Measurements from ENCODE around the gene NADK. TPM values are rescaled to one million over a fixed set of nuclear protein-coding genes. Genes with fewer than 3 reads are reported as not detected.

Gene NADK
- total RNA-seq, 1 experiment from 2014 or later: 124 TPM

DNA sequence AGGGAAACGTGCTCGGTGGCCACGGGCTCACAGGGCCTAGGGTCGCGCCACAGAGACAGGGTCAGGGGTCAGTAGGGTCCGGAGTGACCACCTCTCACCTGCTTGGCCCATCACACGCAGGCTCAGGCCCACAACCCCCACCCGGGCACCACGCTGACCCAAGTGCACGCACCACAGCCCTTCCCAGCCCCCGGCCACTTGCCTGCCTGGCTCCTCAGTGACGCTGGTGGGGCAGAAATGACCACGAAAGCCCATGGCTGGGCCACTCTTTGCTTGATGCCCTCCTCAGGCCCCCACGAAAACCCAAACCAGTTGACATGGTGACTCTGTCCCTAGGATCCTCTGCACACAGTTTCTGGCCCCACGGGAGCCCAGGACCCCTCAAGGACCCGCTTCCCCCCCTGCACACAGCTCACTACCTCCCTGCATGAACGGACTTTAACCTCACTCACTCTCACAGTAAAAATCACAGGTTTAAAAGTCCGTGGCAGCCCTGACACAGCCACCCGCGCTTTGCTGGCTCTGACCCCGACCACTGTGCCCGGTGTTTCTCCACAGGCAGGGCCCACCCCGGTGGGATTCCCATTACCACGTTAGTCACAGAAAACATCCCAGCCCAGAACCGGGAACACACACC lies 20.7 kb downstream of the NADK start (continued):
- TF ChIP-seq PRDM15 (CRISPR knock-in tag; IDR thresholded peaks at IDR 0.05): no peak
- no peak for TF ChIP-seq ZBTB43 (CRISPR knock-in tag; IDR thresholded peaks at IDR 0.05)
- TF ChIP-seq, protein P1, sequence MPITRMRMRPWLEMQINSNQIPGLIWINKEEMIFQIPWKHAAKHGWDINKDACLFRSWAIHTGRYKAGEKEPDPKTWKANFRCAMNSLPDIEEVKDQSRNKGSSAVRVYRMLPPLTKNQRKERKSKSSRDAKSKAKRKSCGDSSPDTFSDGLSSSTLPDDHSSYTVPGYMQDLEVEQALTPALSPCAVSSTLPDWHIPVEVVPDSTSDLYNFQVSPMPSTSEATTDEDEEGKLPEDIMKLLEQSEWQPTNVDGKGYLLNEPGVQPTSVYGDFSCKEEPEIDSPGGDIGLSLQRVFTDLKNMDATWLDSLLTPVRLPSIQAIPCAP (CRISPR knock-in tag; IDR thresholded peaks at IDR 0.05): no peak
- TF ChIP-seq, protein P2, sequence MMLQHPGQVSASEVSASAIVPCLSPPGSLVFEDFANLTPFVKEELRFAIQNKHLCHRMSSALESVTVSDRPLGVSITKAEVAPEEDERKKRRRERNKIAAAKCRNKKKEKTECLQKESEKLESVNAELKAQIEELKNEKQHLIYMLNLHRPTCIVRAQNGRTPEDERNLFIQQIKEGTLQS (CRISPR knock-in tag; conservative IDR thresholded peaks at IDR 0.05): no peak
- no peak for TF ChIP-seq ZNF263 (CRISPR knock-in tag; IDR thresholded peaks at IDR 0.05; ENCODE audit: low read depth)
- TF ChIP-seq, protein P3, sequence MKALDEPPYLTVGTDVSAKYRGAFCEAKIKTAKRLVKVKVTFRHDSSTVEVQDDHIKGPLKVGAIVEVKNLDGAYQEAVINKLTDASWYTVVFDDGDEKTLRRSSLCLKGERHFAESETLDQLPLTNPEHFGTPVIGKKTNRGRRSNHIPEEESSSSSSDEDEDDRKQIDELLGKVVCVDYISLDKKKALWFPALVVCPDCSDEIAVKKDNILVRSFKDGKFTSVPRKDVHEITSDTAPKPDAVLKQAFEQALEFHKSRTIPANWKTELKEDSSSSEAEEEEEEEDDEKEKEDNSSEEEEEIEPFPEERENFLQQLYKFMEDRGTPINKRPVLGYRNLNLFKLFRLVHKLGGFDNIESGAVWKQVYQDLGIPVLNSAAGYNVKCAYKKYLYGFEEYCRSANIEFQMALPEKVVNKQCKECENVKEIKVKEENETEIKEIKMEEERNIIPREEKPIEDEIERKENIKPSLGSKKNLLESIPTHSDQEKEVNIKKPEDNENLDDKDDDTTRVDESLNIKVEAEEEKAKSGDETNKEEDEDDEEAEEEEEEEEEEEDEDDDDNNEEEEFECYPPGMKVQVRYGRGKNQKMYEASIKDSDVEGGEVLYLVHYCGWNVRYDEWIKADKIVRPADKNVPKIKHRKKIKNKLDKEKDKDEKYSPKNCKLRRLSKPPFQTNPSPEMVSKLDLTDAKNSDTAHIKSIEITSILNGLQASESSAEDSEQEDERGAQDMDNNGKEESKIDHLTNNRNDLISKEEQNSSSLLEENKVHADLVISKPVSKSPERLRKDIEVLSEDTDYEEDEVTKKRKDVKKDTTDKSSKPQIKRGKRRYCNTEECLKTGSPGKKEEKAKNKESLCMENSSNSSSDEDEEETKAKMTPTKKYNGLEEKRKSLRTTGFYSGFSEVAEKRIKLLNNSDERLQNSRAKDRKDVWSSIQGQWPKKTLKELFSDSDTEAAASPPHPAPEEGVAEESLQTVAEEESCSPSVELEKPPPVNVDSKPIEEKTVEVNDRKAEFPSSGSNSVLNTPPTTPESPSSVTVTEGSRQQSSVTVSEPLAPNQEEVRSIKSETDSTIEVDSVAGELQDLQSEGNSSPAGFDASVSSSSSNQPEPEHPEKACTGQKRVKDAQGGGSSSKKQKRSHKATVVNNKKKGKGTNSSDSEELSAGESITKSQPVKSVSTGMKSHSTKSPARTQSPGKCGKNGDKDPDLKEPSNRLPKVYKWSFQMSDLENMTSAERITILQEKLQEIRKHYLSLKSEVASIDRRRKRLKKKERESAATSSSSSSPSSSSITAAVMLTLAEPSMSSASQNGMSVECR (CRISPR knock-in tag; IDR thresholded peaks at IDR 0.05; ENCODE audit: borderline replicate concordance): no peak
- TF ChIP-seq ZNF423 (CRISPR knock-in tag; IDR thresholded peaks at IDR 0.05): no peak
- TF ChIP-seq CBFB (CRISPR knock-in tag; IDR thresholded peaks at IDR 0.05; ENCODE audit: low read depth): no peak
- no peak for TF ChIP-seq ZSCAN18 (CRISPR knock-in tag; IDR thresholded peaks at IDR 0.05)
- no peak for TF ChIP-seq SP1 (CRISPR knock-in tag; conservative IDR thresholded peaks at IDR 0.05)

DNA sequence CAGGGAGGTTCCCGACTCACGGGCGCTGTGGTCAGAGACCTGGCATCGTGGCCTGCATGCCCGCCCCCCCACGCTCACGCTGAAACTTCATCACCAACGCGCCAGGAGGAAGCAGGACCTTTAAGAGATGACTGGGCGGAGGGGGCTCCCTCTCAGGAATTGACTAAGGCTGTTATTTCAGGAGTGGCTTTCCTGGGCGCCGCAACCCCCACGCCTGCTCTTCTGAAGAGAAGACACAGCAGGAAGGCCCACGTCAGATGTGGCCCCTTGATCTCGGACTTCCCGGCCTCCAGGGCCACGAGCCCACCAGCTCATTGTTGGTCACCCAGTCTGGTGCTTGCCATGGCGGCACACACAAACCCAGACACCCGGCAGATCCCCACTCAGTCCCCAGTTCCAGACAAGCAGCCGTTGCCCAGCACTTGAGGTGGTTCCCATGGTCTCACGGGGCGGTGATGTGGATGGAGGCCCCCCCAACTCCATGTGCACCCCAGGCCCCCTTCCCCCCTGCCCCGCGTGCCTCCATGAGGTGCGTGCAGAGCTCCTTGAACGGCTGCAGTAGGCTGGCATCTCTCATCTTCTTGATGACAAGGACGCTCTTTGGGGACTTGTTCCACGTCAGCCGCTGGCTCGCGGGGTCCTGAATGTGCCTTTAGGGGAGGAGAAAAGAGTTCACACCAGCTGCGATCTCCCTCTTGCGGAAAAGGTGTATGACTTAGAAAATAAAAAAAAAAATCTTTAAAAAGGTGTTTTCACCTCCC lies 21.4 kb downstream of the NADK start:
- DNase-seq (ENCODE audit: low spot score) (no peak), ATAC-seq (no peak)
- H3K36me3 Mint-ChIP-seq: peaks cover 44% of the 10 kb centered on the region
- POLR2A ChIA-PET: no interaction called here
- H3K27me3 Mint-ChIP-seq (ENCODE audit: low read depth): no peaks in the 10 kb centered on the region
- no peak overlapping the region for H3K27ac Mint-ChIP-seq
- no peak overlapping the region for H3K4me3 Mint-ChIP-seq
- CTCF ChIA-PET: interaction anchor here (0.9 kb wide), 1 partner anchor 152 kb away, joined by 3 read pairs; no protein-coding TSS in a partner anchor
- no peaks in the 10 kb centered on the region for H3K4me1 Mint-ChIP-seq
- H3K9me3 Mint-ChIP-seq: no peaks in the 10 kb centered on the region
- TF ChIP-seq, protein P2 (CRISPR knock-in tag; conservative IDR thresholded peaks at IDR 0.05): no peak
- TF ChIP-seq, protein P4, sequence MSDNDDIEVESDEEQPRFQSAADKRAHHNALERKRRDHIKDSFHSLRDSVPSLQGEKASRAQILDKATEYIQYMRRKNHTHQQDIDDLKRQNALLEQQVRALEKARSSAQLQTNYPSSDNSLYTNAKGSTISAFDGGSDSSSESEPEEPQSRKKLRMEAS (CRISPR knock-in tag; IDR thresholded peaks at IDR 0.05): no peak
- TF ChIP-seq, protein P5, sequence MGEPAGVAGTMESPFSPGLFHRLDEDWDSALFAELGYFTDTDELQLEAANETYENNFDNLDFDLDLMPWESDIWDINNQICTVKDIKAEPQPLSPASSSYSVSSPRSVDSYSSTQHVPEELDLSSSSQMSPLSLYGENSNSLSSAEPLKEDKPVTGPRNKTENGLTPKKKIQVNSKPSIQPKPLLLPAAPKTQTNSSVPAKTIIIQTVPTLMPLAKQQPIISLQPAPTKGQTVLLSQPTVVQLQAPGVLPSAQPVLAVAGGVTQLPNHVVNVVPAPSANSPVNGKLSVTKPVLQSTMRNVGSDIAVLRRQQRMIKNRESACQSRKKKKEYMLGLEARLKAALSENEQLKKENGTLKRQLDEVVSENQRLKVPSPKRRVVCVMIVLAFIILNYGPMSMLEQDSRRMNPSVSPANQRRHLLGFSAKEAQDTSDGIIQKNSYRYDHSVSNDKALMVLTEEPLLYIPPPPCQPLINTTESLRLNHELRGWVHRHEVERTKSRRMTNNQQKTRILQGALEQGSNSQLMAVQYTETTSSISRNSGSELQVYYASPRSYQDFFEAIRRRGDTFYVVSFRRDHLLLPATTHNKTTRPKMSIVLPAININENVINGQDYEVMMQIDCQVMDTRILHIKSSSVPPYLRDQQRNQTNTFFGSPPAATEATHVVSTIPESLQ (CRISPR knock-in tag; IDR thresholded peaks at IDR 0.05): no peak
- no peak for TF ChIP-seq NR2C2 (CRISPR knock-in tag; IDR thresholded peaks at IDR 0.05)
